SU-DHL-6 (cell line): ENCODE results near the gene RARG.

Experiments used
- H2AFZ ChIP-seq: fragments of 200-600 bp; sonication (generic); 2 replicates; pipeline ENCODE4 v1.6.1; 2014; ENCODE audit warnings: low read depth, mild to moderate bottlenecking, moderate library complexity, mixed read lengths, antibody characterized with exemption, low read length; ENCODE audit not compliant: severe bottlenecking
- H3F3A ChIP-seq: fragments of 200-600 bp; shearing (Covaris generic); 2 replicates; pipeline ENCODE4 v1.6.0; 2016; ENCODE audit warnings: antibody characterized with exemption, mild to moderate bottlenecking; ENCODE audit not compliant: insufficient read depth
- H3K27ac ChIP-seq: fragments of 200-600 bp; sonication (generic); 2 replicates; pipeline ENCODE4 v1.5.1; 2016; ENCODE audit warnings: low read depth, mild to moderate bottlenecking, low read length, moderate library complexity, mixed read lengths
- H3K27me3 ChIP-seq: fragments of 200-600 bp; sonication (generic), shearing (Covaris generic); 2 replicates; pipeline ENCODE4 v1.6.0; 2014; ENCODE audit warnings: mild to moderate bottlenecking, low read length
- H3K36me3 ChIP-seq: fragments of 200-600 bp; sonication (generic); 2 replicates; pipeline ENCODE4 v1.6.1; 2014; ENCODE audit warnings: mild to moderate bottlenecking, low read length, mixed read lengths
- H3K4me2 ChIP-seq: fragments of 300-600, 200-600 bp; shearing (Covaris generic), sonication (generic); 2 replicates; pipeline ENCODE4 v1.6.0; 2014; ENCODE audit warnings: low read length, low read depth, mild to moderate bottlenecking; ENCODE audit not compliant: poor library complexity, severe bottlenecking
- H3K4me3 ChIP-seq: fragments of 200-600 bp; sonication (generic); 2 replicates; pipeline ENCODE4 v1.5.1; 2014; ENCODE audit warnings: antibody characterized with exemption, low read length, mild to moderate bottlenecking, mixed read lengths; ENCODE audit not compliant: insufficient read depth, poor library complexity, severe bottlenecking
- H3K79me2 ChIP-seq: fragments of 200-600 bp; sonication (generic); 2 replicates; pipeline ENCODE4 v1.6.1; 2014; ENCODE audit warnings: mild to moderate bottlenecking, low read length, moderate library complexity; ENCODE audit not compliant: insufficient read depth
- H3K9ac ChIP-seq: fragments of 200-600 bp; sonication (generic); 2 replicates; pipeline ENCODE4 v1.7.0; 2014; ENCODE audit warnings: mild to moderate bottlenecking, low read length
- H3K9me2 ChIP-seq: fragments of 200-600 bp; sonication (generic); replicated peaks from 2 replicates; pipeline ENCODE4 v1.6.1; 2014; ENCODE audit warnings: low read length; ENCODE audit not compliant: insufficient read depth
- H3K9me3 ChIP-seq: fragments of 200-600 bp; sonication (generic); 2 replicates; pipeline ENCODE4 v1.6.1; 2014; ENCODE audit warnings: low read length, mixed read lengths; ENCODE audit not compliant: insufficient read depth
- H4K20me1 ChIP-seq: fragments of 200-600 bp; sonication (generic); 2 replicates; pipeline ENCODE4 v1.6.1; 2014; ENCODE audit warnings: low read depth, mild to moderate bottlenecking, antibody characterized with exemption, low read length, moderate library complexity, mixed read lengths
- EZH2phosphoT487 ChIP-seq: fragments of 200-600 bp; sonication (generic), shearing (Covaris generic); conservative IDR thresholded peaks from 2 replicates; pipeline ENCODE4 v1.6.1; 2018; ENCODE audit warnings: mild to moderate bottlenecking, antibody characterized with exemption, low read length, moderate library complexity, mixed read lengths
- TF ChIP-seq, protein P1 (sequence below): fragments of 200-600 bp; sonication (generic); IDR thresholded peaks from one replicate; pipeline ENCODE4 v1.5.1; 2017; ENCODE audit warnings: antibody characterized with exemption, mild to moderate bottlenecking, low read length, moderate library complexity; ENCODE audit not compliant: insufficient read depth, poor library complexity, severe bottlenecking

Gene RARG

DNA sequence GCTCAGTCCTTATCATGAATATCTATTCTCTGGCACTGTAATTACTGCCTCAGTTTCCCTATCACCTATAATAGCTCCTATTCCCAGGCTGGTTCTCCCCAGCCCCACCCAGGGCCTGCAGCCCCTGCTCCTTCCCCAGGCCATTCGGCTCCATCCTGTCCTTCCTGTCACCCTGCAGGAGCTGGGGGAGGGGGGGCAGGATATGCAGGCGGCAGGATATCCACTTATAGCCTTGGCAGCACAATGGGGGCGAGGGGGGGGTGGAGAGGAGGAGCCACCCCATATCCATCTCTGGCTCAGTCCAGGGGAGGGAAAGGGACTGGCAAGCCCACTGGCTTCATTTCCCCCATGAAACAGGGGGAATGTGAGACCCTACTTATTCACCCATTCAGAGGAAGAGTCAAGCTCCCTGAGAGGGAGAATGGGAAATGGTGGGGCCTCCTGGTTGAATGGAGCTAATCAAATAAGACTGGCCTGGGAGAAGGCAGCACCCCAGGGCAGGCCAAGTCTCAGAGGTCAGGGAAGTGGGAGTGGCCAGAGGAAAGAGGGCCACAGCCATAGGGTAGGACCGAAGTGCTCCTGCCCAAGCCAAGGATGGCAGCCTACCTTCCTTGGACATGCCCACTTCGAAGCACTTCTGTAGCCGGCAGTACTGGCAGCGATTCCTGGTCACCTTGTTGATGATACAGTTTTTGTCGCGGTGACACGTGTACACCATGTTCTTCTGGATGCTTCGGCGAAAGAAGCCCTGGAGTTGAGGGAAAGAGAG is 17.1 kb downstream of the RARG start:
- Histone ChIP-seq H3K4me3 (no peak overlapping the region), H3K27me3 (no peaks in the 10 kb centered on the region), H3K4me2 (no peak overlapping the region), H3K79me2 (no peaks in the 10 kb centered on the region), H3K9me3 (no peaks in the 10 kb centered on the region), H2AFZ (no peak overlapping the region), H3K9ac (no peak overlapping the region), H3F3A (peaks cover 9% of the 10 kb centered on the region; the same call in 1 of the 2 replicates), H4K20me1 (no peaks in the 10 kb centered on the region), H3K36me3 (no peaks in the 10 kb centered on the region), H3K9me2 (no peaks in the 10 kb centered on the region), H3K27ac (no peak overlapping the region)
- TF ChIP-seq, protein P1, sequence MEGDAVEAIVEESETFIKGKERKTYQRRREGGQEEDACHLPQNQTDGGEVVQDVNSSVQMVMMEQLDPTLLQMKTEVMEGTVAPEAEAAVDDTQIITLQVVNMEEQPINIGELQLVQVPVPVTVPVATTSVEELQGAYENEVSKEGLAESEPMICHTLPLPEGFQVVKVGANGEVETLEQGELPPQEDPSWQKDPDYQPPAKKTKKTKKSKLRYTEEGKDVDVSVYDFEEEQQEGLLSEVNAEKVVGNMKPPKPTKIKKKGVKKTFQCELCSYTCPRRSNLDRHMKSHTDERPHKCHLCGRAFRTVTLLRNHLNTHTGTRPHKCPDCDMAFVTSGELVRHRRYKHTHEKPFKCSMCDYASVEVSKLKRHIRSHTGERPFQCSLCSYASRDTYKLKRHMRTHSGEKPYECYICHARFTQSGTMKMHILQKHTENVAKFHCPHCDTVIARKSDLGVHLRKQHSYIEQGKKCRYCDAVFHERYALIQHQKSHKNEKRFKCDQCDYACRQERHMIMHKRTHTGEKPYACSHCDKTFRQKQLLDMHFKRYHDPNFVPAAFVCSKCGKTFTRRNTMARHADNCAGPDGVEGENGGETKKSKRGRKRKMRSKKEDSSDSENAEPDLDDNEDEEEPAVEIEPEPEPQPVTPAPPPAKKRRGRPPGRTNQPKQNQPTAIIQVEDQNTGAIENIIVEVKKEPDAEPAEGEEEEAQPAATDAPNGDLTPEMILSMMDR: no peak
- no peak for TF ChIP-seq EZH2phosphoT487

DNA sequence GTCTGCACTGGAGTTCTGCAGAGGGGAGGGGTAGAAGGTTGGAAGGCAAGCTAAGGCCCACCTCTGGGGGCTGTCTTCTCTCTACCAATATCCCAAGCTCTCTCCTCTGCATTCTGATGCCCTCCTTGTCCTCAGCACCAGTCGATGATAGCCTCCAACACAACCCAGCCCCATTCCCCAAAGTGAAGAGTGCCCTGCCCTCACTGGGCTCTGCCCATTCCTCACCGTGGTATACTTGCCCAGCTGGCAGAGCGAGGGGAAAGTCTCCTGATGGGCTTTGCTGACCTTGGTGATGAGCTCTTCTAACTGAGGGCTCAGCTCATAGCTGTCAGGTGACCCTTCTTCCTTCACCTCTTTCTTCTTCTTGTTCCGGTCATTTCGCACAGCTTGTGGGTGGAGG is 17.8 kb downstream of the RARG start:
- no peaks in the 10 kb centered on the region for H3K27me3 ChIP-seq
- no peak overlapping the region for H3K9ac ChIP-seq
- no peaks in the 10 kb centered on the region for H3K79me2 ChIP-seq
- no peaks in the 10 kb centered on the region for H3K9me3 ChIP-seq
- no peak overlapping the region for H3K4me2 ChIP-seq
- no peak overlapping the region for H3K4me3 ChIP-seq
- TF ChIP-seq EZH2phosphoT487: no peak
- TF ChIP-seq, protein P1: no peak
- H3F3A ChIP-seq: peaks cover 9% of the 10 kb centered on the region; the same call in 1 of the 2 replicates
- H3K9me2 ChIP-seq: no peaks in the 10 kb centered on the region
- no peak overlapping the region for H3K27ac ChIP-seq
- H4K20me1 ChIP-seq: no peaks in the 10 kb centered on the region
- H2AFZ ChIP-seq: no peak overlapping the region
- no peaks in the 10 kb centered on the region for H3K36me3 ChIP-seq

DNA sequence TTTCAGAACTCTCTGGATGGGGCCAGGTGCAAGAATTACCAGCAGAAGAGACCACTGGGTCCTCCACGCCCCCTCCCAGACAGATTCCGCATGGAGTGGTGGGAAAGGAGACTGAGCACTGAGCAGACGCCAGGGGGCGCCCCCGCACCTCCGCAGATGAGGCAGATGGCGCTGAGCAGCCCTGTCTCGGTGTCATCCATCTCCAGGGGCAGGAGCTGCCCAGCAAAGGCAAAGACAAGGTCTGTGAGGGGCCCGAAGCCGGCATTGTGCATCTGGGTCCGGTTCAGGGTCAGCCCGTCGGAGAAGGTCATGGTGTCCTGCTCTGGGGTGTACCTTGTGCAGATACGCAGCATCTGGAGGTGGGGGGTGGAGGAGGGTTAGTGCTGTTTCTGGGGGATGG is 18.7 kb downstream of the RARG start:
- no peaks in the 10 kb centered on the region for H3K27me3 ChIP-seq
- H3K9me2 ChIP-seq: no peaks in the 10 kb centered on the region
- TF ChIP-seq EZH2phosphoT487: no peak
- TF ChIP-seq, protein P1: peak; percentile 93
- no peak overlapping the region for H3K4me2 ChIP-seq
- H3F3A ChIP-seq: peaks cover 9% of the 10 kb centered on the region; the same call in 1 of the 2 replicates
- H3K9ac ChIP-seq: no peak overlapping the region
- H3K4me3 ChIP-seq: no peak overlapping the region
- no peak overlapping the region for H3K27ac ChIP-seq
- no peaks in the 10 kb centered on the region for H4K20me1 ChIP-seq
- H3K79me2 ChIP-seq: no peaks in the 10 kb centered on the region
- H3K9me3 ChIP-seq: no peaks in the 10 kb centered on the region
- no peaks in the 10 kb centered on the region for H3K36me3 ChIP-seq
- H2AFZ ChIP-seq: no peak overlapping the region
